HEK293 (cell line): Measurements from ENCODE around the gene MSRB1.

Source experiments
- GFI1B ChIP-seq: fragments of 450-650 bp; formaldehyde crosslinking; IDR thresholded peaks from 2 replicates; pipeline ENCODE4 v1.5.1; 2016; ENCODE audit warnings: missing biosample characterization, missing genetic modification characterization
- HOXA7 ChIP-seq: sonication (generic); formaldehyde crosslinking; IDR thresholded peaks from 2 replicates; pipeline ENCODE4 v1.8.1; 2022; ENCODE audit warnings: missing genetic modification reagents, borderline replicate concordance
- KLF1 ChIP-seq: fragments of 450-650 bp; formaldehyde crosslinking; IDR thresholded peaks from 2 replicates; pipeline ENCODE4 v1.5.1; 2016; ENCODE audit warnings: missing biosample characterization, missing genetic modification characterization
- KLF9 ChIP-seq: fragments of 450-650 bp; formaldehyde crosslinking; IDR thresholded peaks from 2 replicates; pipeline ENCODE4 v1.5.1; 2016; ENCODE audit warnings: missing biosample characterization, missing genetic modification characterization, low read depth
- PRDM4 ChIP-seq: fragments of 450-650 bp; formaldehyde crosslinking; IDR thresholded peaks from 2 replicates; pipeline ENCODE4 v1.5.1; 2017; ENCODE audit warnings: missing biosample characterization, missing genetic modification characterization
- SCRT2 ChIP-seq: fragments of 450-650 bp; formaldehyde crosslinking; IDR thresholded peaks from 2 replicates; pipeline ENCODE4 v1.5.1; 2016; ENCODE audit warnings: missing biosample characterization, missing genetic modification characterization
- SETDB1 ChIP-seq: IDR thresholded peaks from one replicate; pipeline ENCODE4 v1.6.1; 2017; ENCODE audit warnings: mild to moderate bottlenecking, low read length, moderate library complexity, mixed read lengths; ENCODE audit not compliant: insufficient read length
- TSHZ1 ChIP-seq: fragments of 450-650 bp; formaldehyde crosslinking; IDR thresholded peaks from 2 replicates; pipeline ENCODE4 v1.5.1; 2016; ENCODE audit warnings: missing biosample characterization, missing genetic modification characterization, borderline replicate concordance
- YY2 ChIP-seq: fragments of 450-650 bp; formaldehyde crosslinking; IDR thresholded peaks from 2 replicates; pipeline ENCODE4 v1.5.1; 2016; ENCODE audit warnings: missing biosample characterization, missing genetic modification characterization
- ZBTB17 ChIP-seq: fragments of 450-650 bp; formaldehyde crosslinking; IDR thresholded peaks from 2 replicates; pipeline ENCODE4 v1.5.1; 2016; ENCODE audit warnings: missing biosample characterization, missing genetic modification characterization
- ZNF112 ChIP-seq: fragments of 450-650 bp; formaldehyde crosslinking; IDR thresholded peaks from 2 replicates; pipeline ENCODE4 v1.5.0; 2017; ENCODE audit warnings: missing biosample characterization, missing genetic modification characterization
- ZNF133 ChIP-seq: fragments of 450-650 bp; formaldehyde crosslinking; IDR thresholded peaks from 2 replicates; pipeline ENCODE4 v1.5.1; 2016; ENCODE audit warnings: missing biosample characterization, missing genetic modification characterization
- ZNF473 ChIP-seq: fragments of 450-650 bp; formaldehyde crosslinking; IDR thresholded peaks from 2 replicates; pipeline ENCODE4 v1.5.1; 2017; ENCODE audit warnings: missing biosample characterization, missing genetic modification characterization
- ZNF544 ChIP-seq: fragments of 450-650 bp; formaldehyde crosslinking; IDR thresholded peaks from 2 replicates; pipeline ENCODE4 v1.5.0; 2017; ENCODE audit warnings: missing biosample characterization, missing genetic modification characterization
- ZNF677 ChIP-seq: fragments of 450-650 bp; IDR thresholded peaks from 2 replicates; pipeline ENCODE4 v1.5.0; 2018; ENCODE audit warnings: missing biosample characterization, mild to moderate bottlenecking, missing genetic modification characterization, moderate library complexity
- ZNF747 ChIP-seq: fragments of 450-650 bp; formaldehyde crosslinking; IDR thresholded peaks from 2 replicates; pipeline ENCODE4 v1.5.1; 2016; ENCODE audit warnings: missing biosample characterization, missing genetic modification characterization
- ZNF776 ChIP-seq: fragments of 450-650 bp; formaldehyde crosslinking; IDR thresholded peaks from 2 replicates; pipeline ENCODE4 v1.5.0; 2017; ENCODE audit warnings: missing biosample characterization, missing genetic modification characterization, borderline replicate concordance
- ZNF791 ChIP-seq: fragments of 450-650 bp; formaldehyde crosslinking; IDR thresholded peaks from 2 replicates; pipeline ENCODE4 v1.5.1; 2016; ENCODE audit warnings: missing biosample characterization, missing genetic modification characterization
- TF ChIP-seq, protein P1 (sequence below): fragments of 450-650 bp; formaldehyde crosslinking; IDR thresholded peaks from 2 replicates; pipeline ENCODE4 v1.5.1; 2017; ENCODE audit warnings: missing biosample characterization, missing genetic modification characterization
- TF ChIP-seq, protein P2 (sequence below): fragments of 450-650 bp; formaldehyde crosslinking; IDR thresholded peaks from 2 replicates; pipeline ENCODE4 v1.5.1; 2016; ENCODE audit warnings: missing biosample characterization, missing genetic modification characterization, low read depth
- TF ChIP-seq, protein P3 (sequence below): fragments of 450-650 bp; formaldehyde crosslinking; IDR thresholded peaks from 2 replicates; pipeline ENCODE4 v1.5.1; 2016; ENCODE audit warnings: missing biosample characterization, missing genetic modification characterization
- TF ChIP-seq, protein P4 (sequence below): fragments of 450-650 bp; formaldehyde crosslinking; IDR thresholded peaks from 2 replicates; pipeline ENCODE4 v1.5.1; 2016; ENCODE audit warnings: missing biosample characterization, missing genetic modification characterization, borderline replicate concordance

MSRB1 gene

DNA sequence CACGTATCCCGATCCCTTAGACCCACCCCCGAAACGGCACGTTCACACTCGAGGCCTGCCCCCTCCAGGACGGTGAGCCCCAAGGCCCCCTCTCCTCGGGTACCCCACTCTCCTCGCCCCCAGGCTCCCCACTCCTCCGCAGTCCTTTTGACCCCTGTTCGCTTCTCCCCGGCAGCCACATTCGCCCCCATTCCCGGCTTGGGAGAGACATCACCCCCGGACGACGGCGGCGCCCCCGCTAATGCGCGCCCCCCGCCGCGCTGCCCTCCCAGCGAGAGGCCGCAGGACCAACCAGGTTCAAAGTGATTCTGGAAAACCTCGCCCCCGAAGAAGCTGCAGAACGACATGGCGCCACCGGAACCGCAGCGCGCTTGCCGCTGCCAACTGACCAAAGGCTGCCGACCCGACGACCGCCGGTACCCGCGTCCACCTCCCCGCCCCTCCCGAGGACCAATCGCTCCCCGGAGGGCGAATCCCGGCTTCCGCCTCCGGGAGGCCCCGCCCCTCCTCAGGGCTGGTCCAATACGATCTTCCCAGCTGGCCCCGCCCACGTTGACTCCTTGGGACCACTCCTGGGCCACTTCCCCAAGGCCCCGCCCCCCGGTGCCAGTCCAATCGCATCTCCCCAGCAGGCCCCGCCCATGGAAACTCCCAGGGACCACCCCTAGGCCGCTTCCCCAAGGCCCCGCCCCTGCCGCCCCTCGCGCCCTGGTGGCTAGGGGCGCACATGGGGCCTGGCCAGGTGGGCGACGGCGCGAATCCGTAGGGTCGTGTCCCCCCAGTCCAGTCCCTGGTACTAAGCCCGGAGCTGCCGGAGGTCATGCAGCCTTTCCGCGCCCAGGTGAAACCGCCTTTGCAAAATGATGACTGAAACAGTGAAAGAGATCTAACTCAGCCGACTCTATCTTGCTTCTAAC is at the start of gene MSRB1 (continued):
- TF ChIP-seq, protein P1, sequence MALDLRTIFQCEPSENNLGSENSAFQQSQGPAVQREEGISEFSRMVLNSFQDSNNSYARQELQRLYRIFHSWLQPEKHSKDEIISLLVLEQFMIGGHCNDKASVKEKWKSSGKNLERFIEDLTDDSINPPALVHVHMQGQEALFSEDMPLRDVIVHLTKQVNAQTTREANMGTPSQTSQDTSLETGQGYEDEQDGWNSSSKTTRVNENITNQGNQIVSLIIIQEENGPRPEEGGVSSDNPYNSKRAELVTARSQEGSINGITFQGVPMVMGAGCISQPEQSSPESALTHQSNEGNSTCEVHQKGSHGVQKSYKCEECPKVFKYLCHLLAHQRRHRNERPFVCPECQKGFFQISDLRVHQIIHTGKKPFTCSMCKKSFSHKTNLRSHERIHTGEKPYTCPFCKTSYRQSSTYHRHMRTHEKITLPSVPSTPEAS (tag by site-specific recombination) = no peak
- TF ChIP-seq ZNF747 (no peak), ZNF473 (no peak), TSHZ1 (tag by site-specific recombination) (no peak), ZNF112 (tag by site-specific recombination) (no peak), YY2 (tag by site-specific recombination) (no peak), GFI1B (no peak), PRDM4 (peak; percentile 92), KLF9 (tag by site-specific recombination) (peak; percentile 81), KLF1 (tag by site-specific recombination) (peak; percentile 31), HOXA7 (no peak), SETDB1 (no peak), ZNF776 (tag by site-specific recombination) (no peak), ZNF677 (tag by site-specific recombination) (no peak), SCRT2 (tag by site-specific recombination) (no peak), ZNF544 (tag by site-specific recombination) (no peak), ZBTB17 (tag by site-specific recombination) (peak; percentile 28; the same call in 1 of the 2 replicates), ZNF791 (no peak), ZNF133 (tag by site-specific recombination) (no peak)
- TF ChIP-seq, protein P2, sequence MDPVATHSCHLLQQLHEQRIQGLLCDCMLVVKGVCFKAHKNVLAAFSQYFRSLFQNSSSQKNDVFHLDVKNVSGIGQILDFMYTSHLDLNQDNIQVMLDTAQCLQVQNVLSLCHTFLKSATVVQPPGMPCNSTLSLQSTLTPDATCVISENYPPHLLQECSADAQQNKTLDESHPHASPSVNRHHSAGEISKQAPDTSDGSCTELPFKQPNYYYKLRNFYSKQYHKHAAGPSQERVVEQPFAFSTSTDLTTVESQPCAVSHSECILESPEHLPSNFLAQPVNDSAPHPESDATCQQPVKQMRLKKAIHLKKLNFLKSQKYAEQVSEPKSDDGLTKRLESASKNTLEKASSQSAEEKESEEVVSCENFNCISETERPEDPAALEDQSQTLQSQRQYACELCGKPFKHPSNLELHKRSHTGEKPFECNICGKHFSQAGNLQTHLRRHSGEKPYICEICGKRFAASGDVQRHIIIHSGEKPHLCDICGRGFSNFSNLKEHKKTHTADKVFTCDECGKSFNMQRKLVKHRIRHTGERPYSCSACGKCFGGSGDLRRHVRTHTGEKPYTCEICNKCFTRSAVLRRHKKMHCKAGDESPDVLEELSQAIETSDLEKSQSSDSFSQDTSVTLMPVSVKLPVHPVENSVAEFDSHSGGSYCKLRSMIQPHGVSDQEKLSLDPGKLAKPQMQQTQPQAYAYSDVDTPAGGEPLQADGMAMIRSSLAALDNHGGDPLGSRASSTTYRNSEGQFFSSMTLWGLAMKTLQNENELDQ (tag by site-specific recombination) = no peak
- TF ChIP-seq, protein P3, sequence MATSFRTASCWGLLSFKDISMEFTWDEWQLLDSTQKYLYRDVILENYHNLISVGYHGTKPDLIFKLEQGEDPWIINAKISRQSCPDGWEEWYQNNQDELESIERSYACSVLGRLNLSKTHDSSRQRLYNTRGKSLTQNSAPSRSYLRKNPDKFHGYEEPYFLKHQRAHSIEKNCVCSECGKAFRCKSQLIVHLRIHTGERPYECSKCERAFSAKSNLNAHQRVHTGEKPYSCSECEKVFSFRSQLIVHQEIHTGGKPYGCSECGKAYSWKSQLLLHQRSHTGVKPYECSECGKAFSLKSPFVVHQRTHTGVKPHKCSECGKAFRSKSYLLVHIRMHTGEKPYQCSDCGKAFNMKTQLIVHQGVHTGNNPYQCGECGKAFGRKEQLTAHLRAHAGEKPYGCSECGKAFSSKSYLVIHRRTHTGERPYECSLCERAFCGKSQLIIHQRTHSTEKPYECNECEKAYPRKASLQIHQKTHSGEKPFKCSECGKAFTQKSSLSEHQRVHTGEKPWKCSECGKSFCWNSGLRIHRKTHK = no peak
- TF ChIP-seq, protein P4, sequence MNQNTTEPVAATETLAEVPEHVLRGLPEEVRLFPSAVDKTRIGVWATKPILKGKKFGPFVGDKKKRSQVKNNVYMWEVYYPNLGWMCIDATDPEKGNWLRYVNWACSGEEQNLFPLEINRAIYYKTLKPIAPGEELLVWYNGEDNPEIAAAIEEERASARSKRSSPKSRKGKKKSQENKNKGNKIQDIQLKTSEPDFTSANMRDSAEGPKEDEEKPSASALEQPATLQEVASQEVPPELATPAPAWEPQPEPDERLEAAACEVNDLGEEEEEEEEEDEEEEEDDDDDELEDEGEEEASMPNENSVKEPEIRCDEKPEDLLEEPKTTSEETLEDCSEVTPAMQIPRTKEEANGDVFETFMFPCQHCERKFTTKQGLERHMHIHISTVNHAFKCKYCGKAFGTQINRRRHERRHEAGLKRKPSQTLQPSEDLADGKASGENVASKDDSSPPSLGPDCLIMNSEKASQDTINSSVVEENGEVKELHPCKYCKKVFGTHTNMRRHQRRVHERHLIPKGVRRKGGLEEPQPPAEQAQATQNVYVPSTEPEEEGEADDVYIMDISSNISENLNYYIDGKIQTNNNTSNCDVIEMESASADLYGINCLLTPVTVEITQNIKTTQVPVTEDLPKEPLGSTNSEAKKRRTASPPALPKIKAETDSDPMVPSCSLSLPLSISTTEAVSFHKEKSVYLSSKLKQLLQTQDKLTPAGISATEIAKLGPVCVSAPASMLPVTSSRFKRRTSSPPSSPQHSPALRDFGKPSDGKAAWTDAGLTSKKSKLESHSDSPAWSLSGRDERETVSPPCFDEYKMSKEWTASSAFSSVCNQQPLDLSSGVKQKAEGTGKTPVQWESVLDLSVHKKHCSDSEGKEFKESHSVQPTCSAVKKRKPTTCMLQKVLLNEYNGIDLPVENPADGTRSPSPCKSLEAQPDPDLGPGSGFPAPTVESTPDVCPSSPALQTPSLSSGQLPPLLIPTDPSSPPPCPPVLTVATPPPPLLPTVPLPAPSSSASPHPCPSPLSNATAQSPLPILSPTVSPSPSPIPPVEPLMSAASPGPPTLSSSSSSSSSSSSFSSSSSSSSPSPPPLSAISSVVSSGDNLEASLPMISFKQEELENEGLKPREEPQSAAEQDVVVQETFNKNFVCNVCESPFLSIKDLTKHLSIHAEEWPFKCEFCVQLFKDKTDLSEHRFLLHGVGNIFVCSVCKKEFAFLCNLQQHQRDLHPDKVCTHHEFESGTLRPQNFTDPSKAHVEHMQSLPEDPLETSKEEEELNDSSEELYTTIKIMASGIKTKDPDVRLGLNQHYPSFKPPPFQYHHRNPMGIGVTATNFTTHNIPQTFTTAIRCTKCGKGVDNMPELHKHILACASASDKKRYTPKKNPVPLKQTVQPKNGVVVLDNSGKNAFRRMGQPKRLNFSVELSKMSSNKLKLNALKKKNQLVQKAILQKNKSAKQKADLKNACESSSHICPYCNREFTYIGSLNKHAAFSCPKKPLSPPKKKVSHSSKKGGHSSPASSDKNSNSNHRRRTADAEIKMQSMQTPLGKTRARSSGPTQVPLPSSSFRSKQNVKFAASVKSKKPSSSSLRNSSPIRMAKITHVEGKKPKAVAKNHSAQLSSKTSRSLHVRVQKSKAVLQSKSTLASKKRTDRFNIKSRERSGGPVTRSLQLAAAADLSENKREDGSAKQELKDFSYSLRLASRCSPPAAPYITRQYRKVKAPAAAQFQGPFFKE (tag by site-specific recombination) = no peak
